CD4-positive, alpha-beta memory T cell (primary cell): Measurements from ENCODE around the gene LRP1B. TPM values are rescaled to one million over a fixed set of nuclear protein-coding genes. Genes with fewer than 3 reads are reported as not detected.

ENCODE experiments used
- CTCF ChIA-PET: fragments of 350-600 bp; sonication (Branson Sonifier 250); formaldehyde crosslinking; loops from one replicate; lab custom pipeline; 2021; ENCODE audit warnings: inconsistent platforms; ENCODE audit not compliant: partially characterized antibody; lab: Charles Lee
- POLR2A ChIA-PET: fragments of 350-600 bp; sonication (Branson Sonifier 250); formaldehyde crosslinking; loops from one replicate; lab custom pipeline; 2021; ENCODE audit not compliant: partially characterized antibody; lab: Charles Lee
- DNase-seq, 5 donors: peaks; one replicate each; pipeline versions ENCODE4 v3.0.0 to v3.0.0-alpha.2; 2020 to 2022; ENCODE audit warnings: mixed read lengths in 1 of 5
- H3K27ac ChIP-seq: one replicate; pipeline ENCODE4 v1.7.0; 2013; ENCODE audit warnings: low read depth, low read length
- H3K27me3 ChIP-seq: 2 replicates; pipeline ENCODE4 v1.7.0; 2013; ENCODE audit warnings: mild to moderate bottlenecking, low read length, moderate library complexity; ENCODE audit not compliant: insufficient read depth
- H3K36me3 ChIP-seq: 2 replicates; pipeline ENCODE4 v1.7.0; 2013; ENCODE audit warnings: mild to moderate bottlenecking, low read length, moderate library complexity; ENCODE audit not compliant: insufficient read depth
- H3K4me1 ChIP-seq: 2 replicates; pipeline ENCODE4 v1.7.0; 2013; ENCODE audit warnings: mild to moderate bottlenecking, low read length, moderate library complexity; ENCODE audit not compliant: insufficient read depth
- H3K4me3 ChIP-seq, 2 donors: one replicate each; pipeline ENCODE4 v1.7.0; 2013; ENCODE audit warnings: low read length in 2 of 2, mild to moderate bottlenecking in 1 of 2
- H3K9me3 ChIP-seq, 2 donors: one replicate each; pipeline ENCODE4 v1.7.0; 2013; ENCODE audit warnings: low read length in 2 of 2, control low read depth in 1 of 2; ENCODE audit not compliant: control insufficient read depth in 1 of 2
- H3K27ac Mint-ChIP-seq, 7 donors: one replicate each; pipeline ENCODE4 v1.8.0; 2020 to 2021; ENCODE audit warnings: mixed read lengths in 7 of 7, mild to moderate bottlenecking in 6 of 7, inconsistent platforms in 3 of 7, moderate library complexity in 3 of 7
- H3K27me3 Mint-ChIP-seq, 2 donors: one replicate each; pipeline ENCODE4 v1.8.0; 2020 to 2021; ENCODE audit warnings: mixed read lengths in 2 of 2
- H3K36me3 Mint-ChIP-seq, 2 donors: one replicate each; pipeline ENCODE4 v1.8.0; 2020 to 2021; ENCODE audit warnings: mixed read lengths in 2 of 2, inconsistent platforms in 1 of 2, mild to moderate bottlenecking in 1 of 2
- H3K4me1 Mint-ChIP-seq, 4 donors: one replicate each; pipeline ENCODE4 v1.8.0; 2020 to 2021; ENCODE audit warnings: mixed read lengths in 4 of 4, mild to moderate bottlenecking in 1 of 4
- H3K4me3 Mint-ChIP-seq, 8 donors: one replicate each; pipeline ENCODE4 v1.8.0; 2020 to 2021; ENCODE audit warnings: mixed read lengths in 8 of 8, mild to moderate bottlenecking in 7 of 8, moderate library complexity in 6 of 8, inconsistent platforms in 3 of 8
- H3K9me3 Mint-ChIP-seq, 8 donors: one replicate each; pipeline ENCODE4 v1.8.0; 2020 to 2021; ENCODE audit warnings: mixed read lengths in 8 of 8, mild to moderate bottlenecking in 5 of 8, inconsistent platforms in 3 of 8, moderate library complexity in 1 of 8
- intact Hi-C: fragments of 100-400 bp; cut with micrococcal nuclease; formaldehyde crosslinking; loops from one replicate; pipeline ENCODE4 v1.15.1; 2023
- polyA plus RNA-seq, 2 donors: library from polyadenylated mRNA; unstranded; fragments of 300-500 nt; fragmentation: Illumina TruSeq; gene quantifications; one replicate each; pipeline ENCODE4 v1.2.3, GENCODE V29; 2021
- total RNA-seq, 2 experiments: library from RNA; stranded (reverse); gene quantifications; one replicate each; pipeline ENCODE4 v1.2.3, GENCODE V29; 2021

The LRP1B gene
- total and polyA plus RNA-seq, 4 experiments from 2014 or later = not detected

DNA sequence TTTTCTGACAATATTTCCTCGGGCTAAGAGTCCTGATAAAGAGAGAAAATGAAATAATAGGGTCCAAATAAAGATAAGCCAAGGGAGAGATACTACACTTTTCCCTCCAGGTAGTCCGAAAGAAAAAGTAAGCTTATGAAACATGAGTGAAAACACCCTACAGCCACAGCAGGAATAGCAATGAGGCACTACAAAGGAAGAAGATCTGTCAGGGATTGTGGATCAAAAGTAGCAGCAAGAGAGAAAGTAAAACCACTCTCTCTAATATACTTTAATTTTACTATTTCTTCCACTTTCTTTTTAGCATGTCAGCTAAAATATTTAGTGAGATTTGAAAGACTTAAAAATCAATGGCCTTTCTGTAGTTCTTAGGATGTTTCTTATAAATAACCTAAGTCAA, 1601.8 kb downstream of the LRP1B start:
- Histone ChIP-seq H3K9me3 (no peaks in the 10 kb centered on the region), H3K4me1 (no peaks in the 10 kb centered on the region), H3K27me3 (no peaks in the 10 kb centered on the region), H3K27ac (no peak overlapping the region), H3K36me3 (no peaks in the 10 kb centered on the region), H3K4me3 (no peak overlapping the region)
- Mint-ChIP-seq H3K27me3 (no peaks in the 10 kb centered on the region), H3K4me1 (no peaks in the 10 kb centered on the region), H3K27ac (no peak overlapping the region), H3K9me3 (peaks cover 0 to 15% (median 5%) of the 10 kb centered on the region in 8 donors), H3K36me3 (no peaks in the 10 kb centered on the region), H3K4me3 (no peak overlapping the region)
- intact Hi-C loops = no loop called here
- CTCF ChIA-PET = interaction anchor here (0.7 kb wide), 1 partner anchor 12 kb away, joined by 3 read pairs; no protein-coding TSS in a partner anchor
- POLR2A ChIA-PET = no interaction called here
- no peak for DNase-seq

DNA sequence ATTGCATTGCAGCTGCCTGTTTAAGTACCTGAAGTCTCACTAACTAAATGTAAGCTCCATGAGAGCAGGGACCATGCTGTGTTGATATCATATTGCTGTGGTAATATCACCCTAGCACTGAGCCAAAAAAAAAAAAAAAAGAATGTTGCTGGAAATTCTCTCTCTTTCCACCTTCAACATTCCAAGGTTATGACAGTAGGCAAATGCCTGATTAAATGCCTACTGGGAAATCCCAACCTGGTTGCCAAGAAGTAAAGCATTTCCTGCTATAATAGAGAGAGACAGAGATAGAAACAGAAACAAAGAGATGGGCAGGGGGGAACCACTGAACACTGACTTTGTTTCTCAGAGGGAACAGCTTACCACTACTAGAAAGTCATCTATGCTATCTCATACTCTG, 1604.2 kb downstream of the LRP1B start:
- Histone ChIP-seq H3K9me3 (no peaks in the 10 kb centered on the region), H3K36me3 (no peaks in the 10 kb centered on the region), H3K27me3 (no peaks in the 10 kb centered on the region), H3K4me3 (no peak overlapping the region), H3K27ac (no peak overlapping the region), H3K4me1 (no peaks in the 10 kb centered on the region)
- H3K4me3 Mint-ChIP-seq = no peak overlapping the region
- H3K27me3 Mint-ChIP-seq = no peaks in the 10 kb centered on the region
- no peaks in the 10 kb centered on the region for H3K4me1 Mint-ChIP-seq
- no peak overlapping the region for H3K27ac Mint-ChIP-seq
- ChIA-PET POLR2A (no interaction called here), CTCF (no interaction called here)
- DNase-seq = no peak
- intact Hi-C loops = no loop called here
- no peaks in the 10 kb centered on the region for H3K36me3 Mint-ChIP-seq
- peaks cover 0 to 14% (median 7%) of the 10 kb centered on the region in 8 donors for H3K9me3 Mint-ChIP-seq

DNA sequence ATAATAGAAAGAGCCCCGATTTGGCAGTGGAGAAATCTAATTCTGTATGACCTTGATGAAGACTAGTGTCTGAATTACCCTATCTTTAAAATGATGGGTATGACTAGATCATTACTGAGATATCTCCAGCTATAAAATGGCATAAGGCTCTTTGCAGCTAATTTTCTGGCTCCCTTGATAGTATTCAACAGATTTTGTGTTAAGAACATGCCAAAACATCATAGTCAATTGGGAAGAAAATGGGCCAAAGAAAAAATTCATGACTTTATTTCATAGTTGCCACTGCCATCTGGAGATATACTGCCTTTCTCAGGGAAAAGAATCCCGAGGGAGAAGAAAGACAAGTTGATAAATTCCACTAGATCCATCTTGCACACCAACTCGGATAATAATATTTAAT, 1618.7 kb downstream of the LRP1B start:
- Histone ChIP-seq H3K9me3 (no peaks in the 10 kb centered on the region), H3K27me3 (no peaks in the 10 kb centered on the region), H3K4me3 (no peak overlapping the region), H3K4me1 (no peaks in the 10 kb centered on the region), H3K36me3 (no peaks in the 10 kb centered on the region), H3K27ac (no peak overlapping the region)
- Mint-ChIP-seq H3K27ac (no peak overlapping the region), H3K36me3 (no peaks in the 10 kb centered on the region), H3K9me3 (peaks cover 0 to 11% (median 4%) of the 10 kb centered on the region in 8 donors), H3K27me3 (no peaks in the 10 kb centered on the region), H3K4me1 (no peaks in the 10 kb centered on the region), H3K4me3 (no peak overlapping the region)
- POLR2A ChIA-PET = no interaction called here
- CTCF ChIA-PET = no interaction called here
- intact Hi-C loops = no loop called here
- no peak for DNase-seq

DNA sequence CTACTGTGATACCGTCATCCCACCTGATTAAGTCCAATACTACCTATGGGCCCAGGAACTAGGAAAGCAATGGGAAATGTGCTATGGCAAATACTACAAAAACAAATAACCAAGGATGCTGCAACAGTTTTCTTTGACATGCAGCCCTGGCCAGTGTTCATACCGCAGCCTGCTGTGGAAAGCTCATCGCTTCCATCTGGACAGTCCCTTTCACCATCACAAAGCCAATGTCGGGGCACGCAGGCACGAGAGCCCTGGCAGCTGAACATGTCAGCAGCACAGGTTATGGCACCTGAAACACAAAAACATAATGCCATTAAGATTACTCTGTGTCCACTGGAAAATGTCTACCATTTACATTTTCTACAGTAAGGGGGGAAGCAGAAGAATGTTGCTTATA, 1621.1 kb downstream of the LRP1B start:
- H3K9me3 Mint-ChIP-seq = peaks cover 0 to 11% (median 4%) of the 10 kb centered on the region in 8 donors
- DNase-seq = no peak
- no peaks in the 10 kb centered on the region for H3K27me3 ChIP-seq
- no peaks in the 10 kb centered on the region for H3K36me3 ChIP-seq
- POLR2A ChIA-PET = no interaction called here
- no peaks in the 10 kb centered on the region for H3K4me1 ChIP-seq
- no peak overlapping the region for H3K27ac ChIP-seq
- no peak overlapping the region for H3K4me3 Mint-ChIP-seq
- CTCF ChIA-PET = no interaction called here
- H3K27ac Mint-ChIP-seq = no peak overlapping the region
- H3K9me3 ChIP-seq = no peaks in the 10 kb centered on the region
- no peaks in the 10 kb centered on the region for H3K4me1 Mint-ChIP-seq
- no peaks in the 10 kb centered on the region for H3K27me3 Mint-ChIP-seq
- no peaks in the 10 kb centered on the region for H3K36me3 Mint-ChIP-seq
- intact Hi-C loops = no loop called here
- H3K4me3 ChIP-seq = no peak overlapping the region

DNA sequence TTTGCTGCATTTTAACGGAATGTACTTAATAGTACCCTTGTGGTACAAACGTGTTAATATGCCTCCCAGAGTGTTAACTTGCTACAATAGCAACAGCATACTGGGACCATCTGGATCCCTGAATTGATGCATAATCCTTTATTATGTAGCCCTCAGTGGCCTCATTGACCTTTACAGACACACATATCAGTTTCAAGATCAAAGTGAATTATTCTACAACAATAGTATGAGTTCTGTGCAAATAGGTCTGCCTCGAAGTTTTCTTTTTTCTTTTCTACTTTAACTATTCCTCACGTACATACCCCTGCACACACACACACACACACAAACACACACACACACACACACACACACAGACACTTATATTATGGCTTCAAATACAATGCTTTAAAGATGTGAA, 1622.1 kb downstream of the LRP1B start:
- intact Hi-C loops = no loop called here
- H3K27ac Mint-ChIP-seq = no peak overlapping the region
- H3K4me1 Mint-ChIP-seq = no peaks in the 10 kb centered on the region
- Histone ChIP-seq H3K27ac (no peak overlapping the region), H3K4me1 (no peaks in the 10 kb centered on the region), H3K27me3 (no peaks in the 10 kb centered on the region), H3K36me3 (no peaks in the 10 kb centered on the region), H3K9me3 (no peaks in the 10 kb centered on the region), H3K4me3 (no peak overlapping the region)
- H3K36me3 Mint-ChIP-seq = no peaks in the 10 kb centered on the region
- H3K4me3 Mint-ChIP-seq = no peak overlapping the region
- ChIA-PET POLR2A (no interaction called here), CTCF (no interaction called here)
- peaks cover 0 to 11% (median 4%) of the 10 kb centered on the region in 8 donors for H3K9me3 Mint-ChIP-seq
- no peaks in the 10 kb centered on the region for H3K27me3 Mint-ChIP-seq
- no peak for DNase-seq

DNA sequence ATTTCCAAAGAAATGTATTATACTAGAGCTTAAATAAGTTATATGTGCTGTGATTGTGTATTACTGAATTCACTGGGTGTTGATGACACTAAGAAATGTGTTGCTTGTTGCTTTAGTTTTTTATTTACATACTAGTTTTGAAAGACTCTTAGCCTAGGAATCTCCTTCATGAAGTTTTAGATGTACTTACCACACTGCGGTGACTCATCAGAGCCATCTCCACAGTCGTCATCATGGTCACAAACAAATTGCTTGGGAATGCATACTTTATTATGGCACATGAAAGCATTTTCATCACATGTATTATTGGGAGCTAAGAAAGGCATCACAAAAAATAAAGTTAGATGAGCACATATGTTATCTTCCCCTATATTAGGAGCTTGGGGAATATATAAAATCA, 1624.2 kb downstream of the LRP1B start:
- H3K27me3 ChIP-seq = no peaks in the 10 kb centered on the region
- Mint-ChIP-seq H3K9me3 (peaks cover 0 to 9% (median 4%) of the 10 kb centered on the region in 8 donors), H3K27ac (no peak overlapping the region), H3K4me3 (no peak overlapping the region), H3K27me3 (no peaks in the 10 kb centered on the region), H3K4me1 (no peaks in the 10 kb centered on the region), H3K36me3 (no peaks in the 10 kb centered on the region)
- no peaks in the 10 kb centered on the region for H3K9me3 ChIP-seq
- ChIA-PET CTCF (no interaction called here), POLR2A (no interaction called here)
- no peak overlapping the region for H3K27ac ChIP-seq
- H3K4me3 ChIP-seq = no peak overlapping the region
- no peak for DNase-seq
- no peaks in the 10 kb centered on the region for H3K4me1 ChIP-seq
- no peaks in the 10 kb centered on the region for H3K36me3 ChIP-seq
- intact Hi-C loops = no loop called here

DNA sequence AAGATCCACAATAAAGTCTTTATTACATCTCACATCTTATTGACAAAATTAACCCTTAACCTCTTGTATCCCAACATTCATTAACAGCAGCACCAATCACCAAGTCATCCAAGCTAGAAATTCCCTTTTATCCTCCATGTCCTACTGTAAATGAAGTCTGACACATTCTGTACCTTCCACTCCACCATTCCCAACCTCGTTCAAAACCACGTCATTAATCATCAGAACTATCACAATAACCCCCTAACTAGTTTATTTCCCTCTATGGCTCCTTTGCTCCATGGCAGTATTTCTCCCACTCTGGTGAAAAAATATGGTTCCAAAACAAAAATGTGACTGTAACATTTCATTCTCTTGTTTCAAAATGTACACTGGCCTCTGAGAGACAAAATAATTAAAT, 1626.2 kb downstream of the LRP1B start:
- Histone ChIP-seq H3K27ac (no peak overlapping the region), H3K4me3 (no peak overlapping the region), H3K27me3 (no peaks in the 10 kb centered on the region), H3K36me3 (no peaks in the 10 kb centered on the region), H3K4me1 (no peaks in the 10 kb centered on the region), H3K9me3 (no peaks in the 10 kb centered on the region)
- intact Hi-C loops = no loop called here
- Mint-ChIP-seq H3K27ac (no peak overlapping the region), H3K36me3 (no peaks in the 10 kb centered on the region), H3K4me1 (no peaks in the 10 kb centered on the region), H3K9me3 (peaks cover 0 to 7% (median 2%) of the 10 kb centered on the region in 8 donors), H3K4me3 (no peak overlapping the region), H3K27me3 (no peaks in the 10 kb centered on the region)
- POLR2A ChIA-PET = no interaction called here
- DNase-seq = no peak
- CTCF ChIA-PET = no interaction called here
